Activated CD8-positive, alpha-beta memory T cell treated with anti-CD3 and anti-CD28 coated beads, Interleukin-2, amount 50 U/mL, for 24 hours (primary cell): ENCODE measurements around the gene SERPINB13.

Experiments
- DNase-seq: peaks from one replicate; pipeline ENCODE4 v3.0.0-alpha.2; 2020; ENCODE audit errors: extremely low read depth

SERPINB13 gene

GRCh38 chr18:63586966-63587365 lies at the start of gene SERPINB13:
SERPINB13 (plus strand) TSS chr18:63587343; CDS start chr18:63588668, 1,325 bp downstream.
- DNase-seq, result no peak

- no peak for DNase-seq
These were observed 47.1 kb upstream of the SERPINB13 start for GRCh38 chr18:63539904-63540510.

GRCh38 chr18:63542069-63542468 lies 45.1 kb upstream of the SERPINB13 start, which contains the start of gene SERPINB12:
SERPINB12 (plus strand) TSS chr18:63542369; CDS start chr18:63556160, 13,791 bp downstream.
- DNase-seq, result no peak

- DNase-seq, result no peak
These were observed 43.1 kb upstream of the SERPINB13 start for GRCh38 chr18:63544017-63544416.

GRCh38 chr18:63545000-63545399 lies 42.1 kb upstream of the SERPINB13 start:
- no peak for DNase-seq

GRCh38 chr18:63550068-63550467 lies 37.1 kb upstream of the SERPINB13 start:
- DNase-seq, result no peak

GRCh38 chr18:63551769-63552168 lies 35.4 kb upstream of the SERPINB13 start:
- DNase-seq, result no peak

- DNase-seq, result no peak
These were observed 34.6 kb upstream of the SERPINB13 start for GRCh38 chr18:63552581-63552980.

GRCh38 chr18:63553081-63553480 lies 34.1 kb upstream of the SERPINB13 start:
- no peak for DNase-seq

GRCh38 chr18:63559567-63560491 lies 27.3 kb upstream of the SERPINB13 start:
- DNase-seq, result no peak

- DNase-seq, result no peak
These were observed 24.9 kb upstream of the SERPINB13 start for GRCh38 chr18:63562284-63562683.

- DNase-seq, result no peak
These were observed 23.1 kb upstream of the SERPINB13 start for GRCh38 chr18:63564021-63564420.

GRCh38 chr18:63564561-63564960 lies 22.6 kb upstream of the SERPINB13 start:
- DNase-seq, result no peak

- no peak for DNase-seq
These were observed 19.9 kb upstream of the SERPINB13 start for GRCh38 chr18:63567276-63567675.

GRCh38 chr18:63567825-63568224 lies 19.3 kb upstream of the SERPINB13 start:
- DNase-seq, result no peak

- DNase-seq, result no peak
These were observed 16.4 kb upstream of the SERPINB13 start for GRCh38 chr18:63570721-63571120.

GRCh38 chr18:63575681-63576080 lies 11.5 kb upstream of the SERPINB13 start:
- no peak for DNase-seq

- no peak for DNase-seq
These were observed 8.7 kb upstream of the SERPINB13 start for GRCh38 chr18:63578357-63578958.

- DNase-seq, result no peak
These were observed 7.5 kb upstream of the SERPINB13 start for GRCh38 chr18:63579616-63580015.

GRCh38 chr18:63585988-63586387 lies 1.2 kb upstream of the SERPINB13 start:
- no peak for DNase-seq

- no peak for DNase-seq
These were observed 712 bp upstream of the SERPINB13 start for GRCh38 chr18:63586431-63586830.

GRCh38 chr18:63588909-63589308 lies 1.8 kb downstream of the SERPINB13 start:
- DNase-seq, result no peak

- DNase-seq, result no peak
These were observed 3.2 kb downstream of the SERPINB13 start for GRCh38 chr18:63590373-63590772.
